HepG2 (cell line): Measurements from ENCODE around the gene ZKSCAN1. TPM values are rescaled to one million over a fixed set of nuclear protein-coding genes. Genes with fewer than 3 reads are reported as not detected.
A peak's percentile ranks its signal among the peaks of the same experiment; 100 is the strongest.

Source experiments
- ATAC-seq: fragments of 200-7000 bp; cut with Tn5 transposase; 3 replicates; pipeline ENCODE4 v1.9.1; 2020; ENCODE audit warnings: mild to moderate bottlenecking, moderate library complexity
- BruUV-seq: library from RNA; stranded (reverse); fragments of 400-500 nt; replicated peaks from 2 replicates; lab custom pipeline; 2021; lab: Mats Ljungman, UMichigan
- CTCF ChIA-PET: fragments of 300-600 bp; formaldehyde crosslinking; extraction: SDS; loops from one replicate; lab custom pipeline; 2021; ENCODE audit warnings: low total read pairs, inconsistent platforms, low intra/inter-chr PET ratio; lab: Yijun Ruan, JAX
- POLR2A ChIA-PET: fragments of 350-600 bp; sonication (Branson Sonifier 250); formaldehyde crosslinking; loops from one replicate; lab custom pipeline; 2020; ENCODE audit warnings: antibody characterized with exemption, inconsistent platforms; lab: Yijun Ruan, JAX
- DNase-seq: peaks from one replicate; pipeline ENCODE4 v3.0.0-alpha.2; 2015; ENCODE audit warnings: low spot score
- FAIRE-seq: peaks from 3 replicates; lab custom pipeline; 2011; peaks lifted over from hg19 to GRCh38; lab: Jason Lieb, UNC
- H2AFZ ChIP-seq: one replicate; pipeline ENCODE4 v1.6.1; 2011; ENCODE audit warnings: low read length, inconsistent platforms
- H3K27ac ChIP-seq: fragments of 300-600 bp; 3 replicates; pipeline ENCODE4 v1.8.0; 2011; ENCODE audit warnings: mixed run types, mild to moderate bottlenecking, mixed read lengths, low read length, inconsistent platforms; ENCODE audit not compliant: insufficient read depth; ENCODE audit errors: extremely low read length
- H3K27me3 ChIP-seq, 2 experiments: fragments of 200-600 bp in 1 of 2; 2 replicates in 1 of 2; 3 replicates in 1 of 2; pipeline versions ENCODE4 v1.6.0 to v1.8.0; 2011; ENCODE audit warnings: low read length in 2 of 2, mild to moderate bottlenecking in 2 of 2, moderate library complexity in 2 of 2, inconsistent platforms in 1 of 2; ENCODE audit not compliant: insufficient read depth in 2 of 2, control insufficient read depth in 1 of 2
- H3K36me3 ChIP-seq, 2 experiments: fragments of 200-600 bp in 1 of 2; replicated peaks in 1 of 2; 2 replicates in 1 of 2; 3 replicates in 1 of 2; pipeline versions ENCODE4 v1.5.1 to v1.8.0; 2011; ENCODE audit warnings: low read length in 2 of 2, inconsistent platforms in 1 of 2; ENCODE audit not compliant: insufficient read depth in 2 of 2, control insufficient read depth in 1 of 2
- H3K4me1 ChIP-seq: 2 replicates; pipeline ENCODE4 v1.5.1; 2012; ENCODE audit warnings: low read length, inconsistent platforms; ENCODE audit not compliant: insufficient read depth
- H3K4me2 ChIP-seq: 2 replicates; pipeline ENCODE4 v1.6.0; 2011; ENCODE audit warnings: low read depth, low read length, inconsistent platforms
- H3K4me3 ChIP-seq, 3 experiments: fragments of 200-600 bp in 1 of 3; sonication (generic), shearing (Covaris generic) in 1 of 3; replicated peaks in 1 of 3; 2 replicates each; pipeline ENCODE4 v1.5.1; 2011 to 2016; ENCODE audit warnings: low read length in 3 of 3, inconsistent platforms in 2 of 3, low read depth in 2 of 3, mild to moderate bottlenecking in 2 of 3, control low read depth in 1 of 3, mixed read lengths in 1 of 3; ENCODE audit not compliant: insufficient read depth in 1 of 3
- H3K79me2 ChIP-seq: one replicate; pipeline ENCODE4 v1.6.1; 2011; ENCODE audit warnings: low read length, inconsistent platforms; ENCODE audit not compliant: insufficient read depth
- H3K9ac ChIP-seq: 2 replicates; pipeline ENCODE4 v1.6.0; 2011; ENCODE audit warnings: mild to moderate bottlenecking, low read depth, low read length, inconsistent platforms; ENCODE audit not compliant: insufficient read depth
- H3K9me3 ChIP-seq: 2 replicates; pipeline ENCODE4 v1.5.1; 2012; ENCODE audit warnings: mild to moderate bottlenecking, low read length
- H4K20me1 ChIP-seq: 2 replicates; pipeline ENCODE4 v1.6.0; 2011; ENCODE audit warnings: inconsistent platforms, mild to moderate bottlenecking, low read length, moderate library complexity; ENCODE audit not compliant: insufficient read depth
- AGO2 ChIP-seq: fragments of 200-400 bp; formaldehyde crosslinking; optimal IDR thresholded peaks from 2 replicates; pipeline ENCODE3; 2017; ENCODE audit warnings: mild to moderate bottlenecking, low read depth, low read length, moderate library complexity
- GATA4 ChIP-seq: sonication (generic); IDR thresholded peaks from 2 replicates; pipeline ENCODE4 v1.6.1; 2016; ENCODE audit warnings: antibody characterized with exemption, low read depth, borderline replicate concordance
- MAFF ChIP-seq: IDR thresholded peaks from 2 replicates; pipeline ENCODE4 v1.6.1; 2011; ENCODE audit warnings: low read depth, low read length, improper control_type of control experiment
- MAFK ChIP-seq, 2 experiments: IDR thresholded peaks in 1 of 2; conservative IDR thresholded peaks in 1 of 2; 2 replicates each; pipeline ENCODE4 v1.6.1; 2011; ENCODE audit warnings: improper control_type of control experiment in 2 of 2, low read length in 2 of 2
- MEIS1 ChIP-seq: sonication (generic); formaldehyde crosslinking; IDR thresholded peaks from 2 replicates; pipeline ENCODE4 v1.9.0; 2021; ENCODE audit warnings: mild to moderate bottlenecking, missing genetic modification reagents, moderate library complexity, borderline replicate concordance
- MEIS2 ChIP-seq: sonication (generic); formaldehyde crosslinking; IDR thresholded peaks from 2 replicates; pipeline ENCODE4 v1.9.0; 2021; ENCODE audit warnings: mild to moderate bottlenecking, missing genetic modification reagents
- RBFOX2 ChIP-seq: fragments of 200-400 bp; formaldehyde crosslinking; IDR thresholded peaks from 2 replicates; pipeline ENCODE4 v1.6.1; 2017; ENCODE audit warnings: low read depth, mild to moderate bottlenecking, low read length
- RBM22 ChIP-seq: fragments of 200-400 bp; formaldehyde crosslinking; optimal IDR thresholded peaks from 2 replicates; pipeline ENCODE3; 2017; ENCODE audit warnings: mild to moderate bottlenecking, low read length, moderate library complexity
- ZNF3 ChIP-seq: IDR thresholded peaks from 2 replicates; pipeline ENCODE4 v1.7.0; 2017; ENCODE audit warnings: inconsistent platforms
- ZNF562 ChIP-seq: sonication (generic); formaldehyde crosslinking; IDR thresholded peaks from 2 replicates; pipeline ENCODE4 v1.8.0; 2022; ENCODE audit warnings: missing genetic modification reagents, borderline replicate concordance
- WGBS: methylation state at CpG from one replicate; pipeline ENCODE4 v1.1.6; 2017; ENCODE audit warnings: low lambda C conversion rate; 5-methylcytosine and 5-hydroxymethylcytosine counted together
- in situ Hi-C: cut with HindIII; loops from 2 replicates; pipeline ENCODE4 v1.10.0; 2017; ENCODE audit warnings: low pct_unique_long_range_greater_than_20kb; ENCODE audit not compliant: extremely low pct_ligation_motif_present
- intact Hi-C: fragments of 100-400 bp; cut with micrococcal nuclease; formaldehyde crosslinking; loops from one replicate; pipeline ENCODE4 v1.10.0; 2022; ENCODE audit not compliant: unreplicated experiment
- polyA plus RNA-seq, 8 experiments: library from polyadenylated mRNA; depleted of rRNA in 3 of 8; stranded (reverse) in 7 of 8; unstranded in 1 of 8; fragments of >200 nt; fragmentation: Illumina TruSeq in 4 of 8; extraction: Trizol in 4 of 8; gene quantifications; 2 replicates each; pipeline versions ENCODE4 v1.2.1 to v1.2.3, GENCODE V29; 2011 to 2016; ENCODE audit warnings: low read depth in 4 of 8, missing spikeins in 1 of 8, mixed read lengths in 1 of 8; ENCODE audit not compliant: insufficient read depth in 1 of 8
- total RNA-seq, 5 experiments: library from RNA; depleted of rRNA; stranded (reverse); fragments of >200 nt; fragmentation: Illumina TruSeq; extraction: Trizol; gene quantifications; 2 replicates each; pipeline ENCODE4 v1.2.3, GENCODE V29; 2016; ENCODE audit warnings: low read depth in 1 of 5
- TF ChIP-seq, protein P1 (sequence below): sonication (generic); formaldehyde crosslinking; IDR thresholded peaks from 2 replicates; pipeline ENCODE4 v1.4.0; 2020; ENCODE audit warnings: missing genetic modification reagents

Gene ZKSCAN1
- total and polyA plus RNA-seq, 2 of the 13 experiments (the other 11 are each of a cell fraction or from before 2014, with no cell fraction given), result 46.4 to 60.6 TPM

DNA sequence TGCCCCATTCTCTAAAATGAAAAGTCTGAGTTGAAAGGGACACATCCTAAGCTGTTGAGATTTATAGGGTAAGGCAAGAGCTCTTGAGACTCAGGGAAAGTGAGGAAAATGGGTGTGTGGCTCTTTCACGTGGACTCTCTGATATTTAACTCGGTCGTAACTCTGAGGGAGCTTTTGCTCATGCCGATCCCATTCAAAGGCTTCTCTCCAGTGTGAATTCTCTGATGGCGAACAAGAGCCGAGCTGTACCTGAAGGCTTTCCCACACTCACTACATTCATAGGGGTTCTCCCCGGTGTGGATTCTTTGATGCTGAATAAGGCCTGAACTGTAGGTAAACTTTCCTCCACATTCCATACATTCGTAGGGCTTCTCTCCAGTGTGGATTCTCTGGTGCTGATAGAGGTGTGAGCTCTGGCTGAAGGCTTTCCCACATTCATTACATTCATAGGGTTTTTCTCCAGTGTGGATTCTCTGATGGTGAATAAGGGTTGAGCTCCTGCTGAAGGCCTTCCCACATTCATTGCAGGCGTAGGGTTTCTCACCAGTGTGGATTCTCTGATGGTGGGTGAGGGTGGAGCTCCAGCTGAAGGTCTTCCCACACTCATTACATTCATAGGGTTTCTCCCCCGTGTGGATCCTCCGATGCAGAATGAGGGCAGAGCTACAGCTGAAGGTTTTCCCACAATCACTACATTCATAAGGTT lies 55.8 kb downstream of the ZKSCAN1 start (continued):
- TF ChIP-seq ZNF3 (CRISPR knock-in tag) (no peak), RBM22 (peak; percentile 79)

DNA sequence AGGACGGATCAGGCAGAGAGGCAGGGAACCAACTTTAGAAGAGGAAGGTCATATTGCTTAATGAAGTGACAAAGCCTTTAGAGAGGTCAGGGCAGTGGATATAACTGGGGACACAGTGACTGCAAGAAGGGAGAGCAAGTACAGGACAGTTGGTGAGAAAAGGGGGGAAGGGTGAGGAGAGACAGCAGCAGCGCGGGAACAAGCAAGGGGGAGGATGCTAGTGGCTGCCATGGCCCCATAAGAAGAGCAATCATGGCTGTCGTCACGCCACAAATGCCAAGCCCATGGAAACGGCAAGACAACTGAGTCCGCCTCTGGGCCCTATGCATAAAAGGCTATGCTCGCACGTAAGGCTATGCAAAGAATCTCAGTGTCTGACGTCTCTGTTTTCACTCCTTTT lies 57.1 kb downstream of the ZKSCAN1 start:
- Histone ChIP-seq H3K27me3 (no peaks in the 10 kb centered on the region), H3K4me2 (no peak overlapping the region), H2AFZ (no peak overlapping the region), H3K27ac (no peak overlapping the region), H4K20me1 (peaks cover 13% of the 10 kb centered on the region), H3K36me3 (peaks cover 36 to 80% of the 10 kb centered on the region in 2 experiments), H3K9me3 (no peaks in the 10 kb centered on the region), H3K4me1 (peaks cover 14% of the 10 kb centered on the region), H3K9ac (no peak overlapping the region), H3K79me2 (peaks cover 25% of the 10 kb centered on the region), H3K4me3 (no peak overlapping the region)
- in situ Hi-C loops, result no loop called here
- ChIA-PET CTCF (no interaction called here), POLR2A (no interaction called here)
- WGBS, result 94% methylated on average over 10 of the region's 10 CpGs
- ATAC-seq, result no peak
- no TSS peak for BruUV-seq
- intact Hi-C loops, result no loop called here
- FAIRE-seq, result no peak
- no peak for DNase-seq
- peak; percentile 51 for TF ChIP-seq AGO2
- no peak for TF ChIP-seq ZNF562 (CRISPR knock-in tag)
- TF ChIP-seq RBFOX2, result 0 out of 2 replicates have a peak, but pooled peaks have one; percentile 46
- TF ChIP-seq RBM22, result peak; percentile 19

DNA sequence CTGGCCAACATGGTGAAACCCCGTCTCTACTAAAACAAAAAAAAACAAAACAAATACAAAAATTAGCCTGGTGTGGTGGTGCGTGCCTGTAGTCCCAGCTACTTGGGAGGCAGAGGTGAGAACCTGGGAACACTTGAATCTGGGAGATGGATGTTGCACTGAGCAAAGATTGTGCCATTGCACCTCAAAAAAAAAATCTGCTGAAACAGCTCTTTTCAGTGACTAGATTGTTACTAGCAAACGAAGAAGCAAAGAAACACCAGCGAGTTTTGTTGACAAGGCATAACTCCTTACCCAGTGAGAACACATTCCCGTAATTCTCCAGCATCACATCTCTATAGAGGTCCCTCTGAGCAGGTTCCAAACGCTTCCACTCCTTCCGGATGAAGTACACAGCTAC lies 59.4 kb downstream of the ZKSCAN1 start:
- peaks cover 34 to 79% of the 10 kb centered on the region in 2 experiments for H3K36me3 ChIP-seq
- peaks cover 33% of the 10 kb centered on the region for H4K20me1 ChIP-seq
- H3K4me3 ChIP-seq, result no peak overlapping the region
- no TSS peak for BruUV-seq
- no peak overlapping the region for H3K27ac ChIP-seq
- in situ Hi-C loops, result no loop called here
- peaks cover 46% of the 10 kb centered on the region for H3K79me2 ChIP-seq
- POLR2A ChIA-PET, result no interaction called here
- H3K9ac ChIP-seq, result no peak overlapping the region
- TF ChIP-seq, protein P1, sequence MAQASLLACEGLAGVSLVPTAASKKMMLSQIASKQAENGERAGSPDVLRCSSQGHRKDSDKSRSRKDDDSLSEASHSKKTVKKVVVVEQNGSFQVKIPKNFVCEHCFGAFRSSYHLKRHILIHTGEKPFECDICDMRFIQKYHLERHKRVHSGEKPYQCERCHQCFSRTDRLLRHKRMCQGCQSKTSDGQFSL (CRISPR knock-in tag), result no peak
- TF ChIP-seq MEIS1 (CRISPR knock-in tag) (no peak), GATA4 (no peak), MAFK (conservative IDR thresholded peaks at IDR 0.05 in 1 of 2, IDR thresholded peaks at IDR 0.05 in 1 of 2; ENCODE audit: low read length in 2 of 2) (peak; percentile 83 to 91), MAFF (peak; percentile 86), MEIS2 (CRISPR knock-in tag) (no peak)
- intact Hi-C loops, result loop anchor here (1.0 kb wide), 1 partner anchor 10 kb away; no protein-coding TSS in a partner anchor
- H3K4me1 ChIP-seq, result peaks cover 37% of the 10 kb centered on the region
- FAIRE-seq, result no peak
- DNase-seq, result no peak
- no peak overlapping the region for H2AFZ ChIP-seq
- no peak for ATAC-seq
- H3K27me3 ChIP-seq, result no peaks in the 10 kb centered on the region
- no peak overlapping the region for H3K4me2 ChIP-seq
- CTCF ChIA-PET, result no interaction called here
- 92% methylated on average over 7 of the region's 7 CpGs for WGBS
- no peaks in the 10 kb centered on the region for H3K9me3 ChIP-seq
